B cell (primary cell): ENCODE measurements around the gene LARGE1. TPM values are rescaled to one million over a fixed set of nuclear protein-coding genes. Genes with fewer than 3 reads are reported as not detected.
A peak's percentile ranks its signal among the peaks of the same experiment; 100 is the strongest.
"Not testable (repeated sequence)": the region's sequence is repeated elsewhere in the genome, so short reads cannot be mapped to it uniquely, and the experiment has no call there.

Experiments used
- ATAC-seq: fragments of 200-7000 bp; cut with Tn5 transposase; one replicate; pipeline ENCODE4 v1.10.0; 2021; ENCODE audit warnings: low read depth, mild to moderate bottlenecking, moderate number of reproducible peaks, moderate library complexity
- CTCF ChIA-PET: fragments of 350-600 bp; sonication (Branson Sonifier 250); formaldehyde crosslinking; loops from one replicate; lab custom pipeline; 2021; ENCODE audit warnings: antibody characterized with exemption, inconsistent platforms; lab: Charles Lee
- POLR2A ChIA-PET: fragments of 350-600 bp; sonication (Branson Sonifier 250); formaldehyde crosslinking; loops from one replicate; lab custom pipeline; 2021; ENCODE audit warnings: antibody characterized with exemption; lab: Charles Lee
- DNase-seq: peaks from one replicate; pipeline ENCODE4 v3.0.0; 2013
- H2AFZ ChIP-seq: 2 replicates; pipeline ENCODE4 v1.6.1; 2012; ENCODE audit warnings: mild to moderate bottlenecking, low read depth, low read length; ENCODE audit not compliant: insufficient read depth, poor library complexity, severe bottlenecking
- H3K27ac ChIP-seq, 2 donors: 1 replicate in 1 of 2; 2 replicates in 1 of 2; pipeline ENCODE4 v1.5.1; 2012 to 2013; ENCODE audit warnings: low read length in 2 of 2, mild to moderate bottlenecking in 2 of 2, moderate library complexity in 1 of 2
- H3K27me3 ChIP-seq, 4 experiments: fragments of 200-600 bp in 1 of 4; sonication (generic) in 1 of 4; replicated peaks in 1 of 4; 1 replicate in 2 of 4; 2 replicates in 2 of 4; pipeline versions ENCODE4 v1.6.1 to v1.7.0; 2013 to 2016; ENCODE audit warnings: low read length in 3 of 4, mild to moderate bottlenecking in 2 of 4, mixed read lengths in 1 of 4, moderate library complexity in 1 of 4; ENCODE audit not compliant: insufficient read depth in 4 of 4, control insufficient read depth in 3 of 4; ENCODE audit errors: control extremely low read depth in 1 of 4
- H3K36me3 ChIP-seq, 2 experiments: replicated peaks in 1 of 2; 1 replicate in 1 of 2; 2 replicates in 1 of 2; pipeline versions ENCODE4 v1.6.1 to v1.7.1; 2013; ENCODE audit warnings: low read length in 1 of 2; ENCODE audit not compliant: insufficient read depth in 2 of 2, control insufficient read depth in 1 of 2; ENCODE audit errors: control extremely low read depth in 1 of 2, extremely low read depth in 1 of 2
- H3K4me1 ChIP-seq, 2 donors: fragments of 200-600 bp in 1 of 2; sonication (generic) in 1 of 2; 1 replicate in 1 of 2; 2 replicates in 1 of 2; pipeline versions ENCODE4 v1.5.1 to v1.6.1; 2013 to 2017; ENCODE audit warnings: low read length in 2 of 2; ENCODE audit not compliant: control insufficient read depth in 2 of 2, insufficient read depth in 2 of 2
- H3K4me2 ChIP-seq: replicated peaks from 2 replicates; pipeline ENCODE3; 2012; ENCODE audit warnings: mild to moderate bottlenecking, low read depth, low read length; ENCODE audit not compliant: poor library complexity, severe bottlenecking
- H3K4me3 ChIP-seq, 5 experiments: fragments of 200-600 bp in 1 of 5; sonication (generic) in 1 of 5; 1 replicate in 3 of 5; 2 replicates in 2 of 5; pipeline versions ENCODE4 v1.5.1 to v1.7.0; 2011 to 2016; ENCODE audit warnings: low read length in 4 of 5, mild to moderate bottlenecking in 4 of 5, low read depth in 2 of 5, control low read depth in 1 of 5, moderate library complexity in 1 of 5; ENCODE audit not compliant: insufficient read depth in 1 of 5; ENCODE audit errors: control extremely low read depth in 1 of 5, extremely low read depth in 1 of 5
- H3K79me2 ChIP-seq: fragments of 200-600 bp; sonication (generic); one replicate; pipeline ENCODE4 v1.6.0; 2016; ENCODE audit warnings: low read length; ENCODE audit not compliant: control insufficient read depth, insufficient read depth
- H3K9ac ChIP-seq: fragments of 200-600 bp; sonication (generic); 2 replicates; pipeline ENCODE4 v1.6.1; 2017; ENCODE audit warnings: mild to moderate bottlenecking, low read length, moderate library complexity
- H3K9me3 ChIP-seq, 3 donors: one replicate each; pipeline versions ENCODE4 v1.6.1 to v1.7.1; 2013; ENCODE audit warnings: low read length in 2 of 3; ENCODE audit not compliant: control insufficient read depth in 2 of 3, insufficient read depth in 1 of 3; ENCODE audit errors: control extremely low read depth in 1 of 3
- H4K20me1 ChIP-seq: 2 replicates; pipeline ENCODE4 v1.6.0; 2012; ENCODE audit warnings: mild to moderate bottlenecking, low read length; ENCODE audit not compliant: insufficient read depth, control insufficient read depth, poor library complexity, severe bottlenecking
- H3K27ac Mint-ChIP-seq: one replicate; pipeline ENCODE4 v1.8.0; 2021; ENCODE audit warnings: mixed read lengths
- H3K27me3 Mint-ChIP-seq: one replicate; pipeline ENCODE4 v1.8.0; 2021; ENCODE audit warnings: mixed read lengths
- H3K4me1 Mint-ChIP-seq: one replicate; pipeline ENCODE4 v1.8.0; 2021; ENCODE audit warnings: mixed read lengths
- H3K4me3 Mint-ChIP-seq: one replicate; pipeline ENCODE4 v1.8.0; 2021; ENCODE audit warnings: mixed read lengths
- H3K9me3 Mint-ChIP-seq: one replicate; pipeline ENCODE4 v1.8.0; 2022; ENCODE audit warnings: mixed read lengths; ENCODE audit not compliant: insufficient read depth
- CTCF ChIP-seq: fragments of 200-600 bp; IDR thresholded peaks from one replicate; pipeline ENCODE4 v1.8.0; 2022; ENCODE audit warnings: antibody characterized with exemption, mild to moderate bottlenecking
- EZH2 ChIP-seq: IDR thresholded peaks from 2 replicates; pipeline ENCODE4 v1.6.1; 2012; ENCODE audit warnings: borderline replicate concordance, low read depth, mild to moderate bottlenecking, moderate library complexity, low read length; ENCODE audit not compliant: insufficient read depth, poor library complexity, severe bottlenecking
- WGBS: methylation state at CpG from one replicate; pipeline ENCODE4 v1.1.5; 2013; ENCODE audit warnings: missing lambda C conversion rate; ENCODE audit not compliant: insufficient coverage; 5-methylcytosine and 5-hydroxymethylcytosine counted together
- intact Hi-C: fragments of 100-400 bp; cut with micrococcal nuclease; formaldehyde crosslinking; loops from one replicate; pipeline ENCODE4 v1.10.0; 2022
- polyA plus RNA-seq: library from polyadenylated mRNA; depleted of rRNA; stranded (reverse); fragments of >200 nt; gene quantifications from 2 replicates; pipeline ENCODE4 v1.2.3, GENCODE V29; 2012
- total RNA-seq, 2 donors: library from RNA; stranded (reverse); fragments of 120-200 nt in 1 of 2; gene quantifications; 1 replicate in 1 of 2; 2 replicates in 1 of 2; pipeline versions ENCODE4 v1.2.3 to v1.2.4, GENCODE V29; 2013 to 2022

Gene LARGE1
- total and polyA plus RNA-seq, 2 donors (not counting 1 experiment from before 2014, with no cell fraction given), result 20.7 to 82.0 TPM

DNA sequence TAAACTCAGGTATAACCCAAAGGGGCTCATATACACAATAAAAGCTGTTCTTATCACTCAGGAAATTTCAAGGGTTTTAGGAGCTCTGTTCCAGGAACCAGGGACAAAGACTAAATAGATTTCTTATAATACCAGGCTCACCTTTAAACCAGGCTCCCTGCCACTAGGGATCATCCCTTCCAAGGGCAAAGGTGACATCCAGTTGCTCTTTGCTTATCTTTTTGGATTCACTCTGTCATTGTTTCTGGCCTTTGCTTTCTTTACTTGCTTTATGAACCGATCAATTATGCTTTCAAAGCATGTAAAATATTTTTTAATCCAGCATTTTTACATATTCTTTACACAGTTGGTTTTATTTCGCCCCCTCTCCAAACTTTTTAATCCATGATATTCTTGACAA, 540.4 kb downstream of the LARGE1 start:
- H3K27me3 Mint-ChIP-seq, result no peaks in the 10 kb centered on the region
- intact Hi-C loops, result no loop called here
- ChIA-PET POLR2A (no interaction called here), CTCF (no interaction called here)
- WGBS, result 100% methylated on average over 1 of the region's 2 CpGs
- peaks cover 8% of the 10 kb centered on the region for H3K9me3 Mint-ChIP-seq
- peaks cover 0 to 24% of the 10 kb centered on the region in 2 experiments for H3K36me3 ChIP-seq
- no peak overlapping the region for H3K9ac ChIP-seq
- peaks cover 1 to 11% (median 4%) of the 10 kb centered on the region in 3 donors for H3K9me3 ChIP-seq
- H2AFZ ChIP-seq, result no peak overlapping the region
- ATAC-seq (no peak), DNase-seq (no peak)
- H4K20me1 ChIP-seq, result no peaks in the 10 kb centered on the region
- no peaks in the 10 kb centered on the region for H3K4me1 ChIP-seq
- TF ChIP-seq CTCF (no peak), EZH2 (no peak)
- H3K79me2 ChIP-seq, result no peaks in the 10 kb centered on the region
- no peaks in the 10 kb centered on the region for H3K4me1 Mint-ChIP-seq
- H3K27ac Mint-ChIP-seq, result no peak overlapping the region
- no peaks in the 10 kb centered on the region for H3K27me3 ChIP-seq
- H3K4me3 ChIP-seq, result no peak overlapping the region
- no peak overlapping the region for H3K27ac ChIP-seq
- H3K4me3 Mint-ChIP-seq, result no peak overlapping the region
- no peak overlapping the region for H3K4me2 ChIP-seq

GRCh38 chr22:33372875-33373274, 547.4 kb downstream of the LARGE1 start:
- Histone ChIP-seq H4K20me1 (no peaks in the 10 kb centered on the region), H3K36me3 (no peaks in the 10 kb centered on the region), H3K4me2 (no peak overlapping the region), H3K27me3 (no peaks in the 10 kb centered on the region), H3K4me3 (no peak overlapping the region), H2AFZ (no peak overlapping the region), H3K79me2 (no peaks in the 10 kb centered on the region), H3K27ac (no peak overlapping the region), H3K9me3 (peaks cover 0 to 2% (median 1%) of the 10 kb centered on the region in 3 donors), H3K9ac (no peak overlapping the region), H3K4me1 (no peaks in the 10 kb centered on the region)
- H3K27me3 Mint-ChIP-seq, result no peaks in the 10 kb centered on the region
- H3K4me1 Mint-ChIP-seq, result no peaks in the 10 kb centered on the region
- H3K9me3 Mint-ChIP-seq, result peaks cover 3% of the 10 kb centered on the region
- intact Hi-C loops, result no loop called here
- H3K27ac Mint-ChIP-seq, result no peak overlapping the region
- no peak overlapping the region for H3K4me3 Mint-ChIP-seq
- no peak for DNase-seq
- ChIA-PET CTCF (no interaction called here), POLR2A (no interaction called here)
- TF ChIP-seq EZH2 (no peak), CTCF (no peak)
- no peak for ATAC-seq
- no CpG with 5 or more reads among the region's 1 CpG for WGBS

GRCh38 chr22:33363256-33363655, 557.0 kb downstream of the LARGE1 start:
- intact Hi-C loops, H3K27ac ChIP-seq, H3K4me1 ChIP-seq, CTCF ChIA-PET, POLR2A ChIA-PET, H3K27me3 Mint-ChIP-seq, H3K4me2 ChIP-seq, H3K9ac ChIP-seq, H2AFZ ChIP-seq, H3K27ac Mint-ChIP-seq, H3K4me3 Mint-ChIP-seq, H3K9me3 ChIP-seq, H3K79me2 ChIP-seq, DNase-seq, H3K4me3 ChIP-seq, H3K36me3 ChIP-seq, H4K20me1 ChIP-seq, H3K27me3 ChIP-seq, H3K9me3 Mint-ChIP-seq: not testable (repeated sequence)
- H3K4me1 Mint-ChIP-seq, result peaks cover 17% of the 10 kb centered on the region
- peak; percentile 17 for ATAC-seq
- no CpG with 5 or more reads among the region's 5 CpGs for WGBS
